NT2/D1 (cell line): ENCODE data around the gene MIS12.

Experiments
- SUZ12 ChIP-seq: IDR thresholded peaks from 2 replicates; pipeline ENCODE4 v1.6.1; 2011; ENCODE audit not compliant: insufficient read length, insufficient read depth; ENCODE audit errors: extremely low read depth
- ZNF274 ChIP-seq: IDR thresholded peaks from 2 replicates; pipeline ENCODE4 v1.6.1; 2011; ENCODE audit warnings: mild to moderate bottlenecking, low read depth, low read length

- TF ChIP-seq ZNF274 (no peak), SUZ12 (no peak)
These were observed 15.3 kb downstream of the MIS12 start for GRCh38 chr17:5501685-5502084.
